Right ventricle myocardium inferior (tissue), 1 donor: ENCODE results near the gene HPCAL1. TPM values are rescaled to one million over a fixed set of nuclear protein-coding genes. Genes with fewer than 3 reads are reported as not detected.
"Not testable (repeated sequence)": the region's sequence is repeated elsewhere in the genome, so short reads cannot be mapped to it uniquely, and the experiment has no call there.

Experiments used
- ATAC-seq: fragments of 200-7000 bp; cut with Tn5 transposase; one replicate; pipeline ENCODE4 v1.9.1; 2020; ENCODE audit warnings: mild to moderate bottlenecking, moderate library complexity
- DNase-seq: peaks from one replicate; pipeline ENCODE4 v3.0.0; 2021; ENCODE audit errors: missing footprints
- intact Hi-C: fragments of 100-400 bp; cut with DNase I; formaldehyde crosslinking; loops from one replicate; pipeline ENCODE4 v1.11.0; 2022
- total RNA-seq: library from RNA; stranded (reverse); fragmentation: NEBNext Ultra II Directional; extraction: Animal tissue kit (Norgen Biotek cat#: 25700); gene quantifications from one replicate; pipeline ENCODE4 v1.2.1, GENCODE V29; 2021
- donor health status: DM: no; HTN: yes; CAD: no; lungs with severe emphysema.

The HPCAL1 gene
- total RNA-seq, 1 donor from 2014 or later: 41.9 TPM

DNA sequence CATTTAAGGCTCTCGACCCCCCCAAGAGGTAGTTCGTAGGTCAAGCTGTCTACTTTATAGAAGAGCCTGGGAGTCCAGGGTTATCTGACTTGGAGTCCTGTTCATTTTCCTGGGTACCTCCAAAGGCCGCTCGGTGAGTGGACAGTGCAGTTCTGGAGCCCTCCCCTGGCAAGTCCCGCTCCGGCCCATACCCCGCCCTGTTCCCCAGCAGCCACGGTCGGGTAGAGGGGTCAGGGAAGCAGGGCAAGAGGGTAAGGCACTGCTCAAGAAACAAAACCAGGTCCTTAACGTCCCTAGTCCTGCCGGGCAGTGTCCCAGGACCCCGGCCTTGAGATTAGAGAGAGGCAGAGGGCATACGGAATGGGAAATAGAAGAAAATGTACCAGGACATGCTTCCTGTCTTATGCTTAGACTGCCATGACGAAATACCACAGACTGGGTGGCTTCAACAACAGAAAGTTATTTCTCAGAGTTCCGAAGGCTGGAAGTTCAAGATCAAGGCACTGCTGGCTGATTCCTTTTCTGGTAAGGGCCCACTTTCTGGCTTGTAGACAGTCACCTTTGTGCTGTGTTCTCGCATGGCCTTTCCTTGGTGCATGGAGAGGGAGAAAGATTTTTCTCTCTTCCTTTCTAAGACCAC, 5.4 kb upstream of the HPCAL1 start:
- intact Hi-C loops: no loop called here
- DNase-seq: no peak
- ATAC-seq: no peak

DNA sequence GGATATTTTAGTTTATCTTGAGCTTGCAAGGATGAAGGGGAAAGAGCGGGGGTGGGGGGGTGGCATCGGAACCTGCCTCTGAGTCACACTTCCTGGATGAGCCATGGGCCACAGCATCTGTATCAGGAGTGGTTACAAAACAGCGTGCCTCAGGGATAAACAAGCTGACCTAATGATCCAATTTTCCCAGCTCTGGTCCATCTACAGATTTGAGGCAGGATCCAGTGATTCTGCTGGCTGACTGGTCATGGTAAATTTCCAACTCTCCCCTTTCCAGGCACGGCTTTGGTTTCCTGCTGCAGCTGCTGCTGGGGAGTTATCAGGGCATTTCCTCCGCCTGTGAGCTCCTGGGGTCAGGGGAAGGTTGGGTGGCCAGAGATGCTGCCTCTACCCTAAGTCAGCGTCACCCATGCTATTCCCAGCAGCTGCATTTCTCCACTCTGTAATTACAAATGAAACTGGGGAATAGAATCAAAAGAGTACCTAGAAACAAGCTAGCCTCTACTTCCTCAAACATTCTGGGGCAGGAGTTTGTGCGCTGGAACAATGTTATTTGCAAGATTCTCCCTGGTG, 4.7 kb upstream of the HPCAL1 start:
- DNase-seq: no peak
- peak; percentile 24 for ATAC-seq
- intact Hi-C loops: no loop called here

DNA sequence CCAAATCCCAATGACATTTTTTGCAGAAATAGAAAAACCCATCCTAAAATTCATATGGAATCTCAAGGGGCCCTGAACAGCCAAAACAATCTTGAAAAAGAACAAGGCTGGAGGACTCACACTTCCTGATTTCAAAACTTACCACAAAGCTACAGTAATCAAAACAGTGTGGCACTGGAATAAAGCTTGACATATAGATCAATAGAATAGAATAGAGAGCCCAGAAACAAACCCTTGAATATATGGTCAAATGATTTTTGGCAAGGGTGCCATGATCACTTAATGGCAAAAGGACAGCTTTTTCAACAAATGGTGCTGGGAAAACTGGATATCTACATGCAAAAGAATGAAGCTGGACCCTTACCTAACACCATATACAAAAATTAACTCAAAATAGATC, 3.9 kb upstream of the HPCAL1 start:
- intact Hi-C loops, ATAC-seq, DNase-seq: not testable (repeated sequence)

DNA sequence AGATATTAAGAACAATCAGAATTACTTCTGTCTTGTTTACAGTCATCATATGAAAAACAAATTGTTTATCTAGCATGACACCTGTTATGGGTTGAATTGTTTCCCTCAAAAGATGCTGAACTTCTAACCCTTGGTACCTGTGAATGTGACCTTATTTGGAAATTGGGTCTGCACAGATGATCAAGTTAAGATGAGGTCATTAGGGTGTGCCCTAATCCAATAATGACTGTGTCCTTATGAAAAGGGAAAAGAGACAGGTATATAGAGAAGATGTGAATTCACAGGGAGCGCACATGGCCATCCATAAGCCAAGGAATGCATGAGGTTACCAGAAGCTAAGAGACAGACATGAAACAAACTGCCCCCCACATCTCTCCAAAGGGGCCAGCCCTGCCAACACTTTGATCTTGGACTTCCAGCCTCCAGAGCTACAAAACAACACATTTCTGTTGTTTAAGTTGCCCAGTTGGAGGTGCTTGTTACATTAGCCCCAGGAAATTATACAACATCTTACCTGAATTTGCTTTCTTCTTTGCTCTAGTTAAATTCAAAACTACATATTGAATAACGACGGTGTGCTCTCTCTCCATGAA, 2.3 kb upstream of the HPCAL1 start:
- intact Hi-C loops: loop anchor here (5.0 to 10.0 kb wide), 2 partner anchors 63 to 176 kb away; partner anchors contain the start of gene RRM2
- no peak for ATAC-seq
- no peak for DNase-seq

DNA sequence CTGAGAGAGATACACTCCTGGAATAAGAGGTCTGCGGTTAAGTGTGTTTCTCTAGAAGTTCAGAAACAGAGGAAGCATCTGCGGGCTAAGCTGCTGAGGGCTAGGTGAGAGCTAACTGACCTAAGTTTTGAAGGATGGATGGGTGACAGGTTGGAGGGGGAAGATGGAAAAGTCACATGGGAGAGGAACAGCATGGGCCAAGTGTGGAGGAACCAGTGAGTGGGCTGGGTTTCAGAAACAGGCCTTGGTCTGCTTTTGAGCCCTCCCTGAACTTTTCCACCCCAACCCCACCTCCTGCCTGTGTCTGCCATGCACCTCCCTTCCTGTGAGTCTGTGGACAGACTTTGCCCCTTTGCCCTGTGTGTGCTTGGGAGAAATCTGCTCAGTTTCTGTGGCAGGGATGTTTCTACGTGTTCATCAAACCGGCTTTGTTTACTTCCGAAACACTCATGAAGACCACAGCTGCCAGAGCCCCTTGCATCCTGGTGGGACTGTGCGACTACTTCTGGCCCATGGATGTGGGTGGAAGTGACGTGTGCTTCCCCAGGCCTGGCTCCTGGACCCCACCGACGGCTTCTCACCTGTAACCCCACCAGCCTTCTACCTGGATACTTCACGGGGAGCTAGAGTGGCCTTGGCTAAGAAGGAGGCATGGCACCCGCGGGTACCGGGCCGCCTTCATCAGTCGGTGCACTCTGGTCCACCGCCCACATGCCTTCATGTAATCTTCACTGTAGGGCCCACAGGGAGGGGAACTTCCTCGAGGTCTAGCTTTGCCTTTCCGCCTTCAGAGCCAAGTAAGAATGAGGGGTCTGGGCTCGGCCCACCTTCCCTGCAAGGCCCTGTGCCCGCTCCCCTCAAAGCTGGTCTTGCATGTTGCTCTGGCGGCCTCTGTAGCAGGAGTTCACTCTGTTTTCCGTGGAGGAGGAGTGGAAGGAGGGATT, 1.4 kb upstream of the HPCAL1 start:
- intact Hi-C loops: loop anchor here (5.0 to 10.0 kb wide), 2 partner anchors 64 to 176 kb away; partner anchors contain the start of gene RRM2
- no peak for DNase-seq
- ATAC-seq: no peak

DNA sequence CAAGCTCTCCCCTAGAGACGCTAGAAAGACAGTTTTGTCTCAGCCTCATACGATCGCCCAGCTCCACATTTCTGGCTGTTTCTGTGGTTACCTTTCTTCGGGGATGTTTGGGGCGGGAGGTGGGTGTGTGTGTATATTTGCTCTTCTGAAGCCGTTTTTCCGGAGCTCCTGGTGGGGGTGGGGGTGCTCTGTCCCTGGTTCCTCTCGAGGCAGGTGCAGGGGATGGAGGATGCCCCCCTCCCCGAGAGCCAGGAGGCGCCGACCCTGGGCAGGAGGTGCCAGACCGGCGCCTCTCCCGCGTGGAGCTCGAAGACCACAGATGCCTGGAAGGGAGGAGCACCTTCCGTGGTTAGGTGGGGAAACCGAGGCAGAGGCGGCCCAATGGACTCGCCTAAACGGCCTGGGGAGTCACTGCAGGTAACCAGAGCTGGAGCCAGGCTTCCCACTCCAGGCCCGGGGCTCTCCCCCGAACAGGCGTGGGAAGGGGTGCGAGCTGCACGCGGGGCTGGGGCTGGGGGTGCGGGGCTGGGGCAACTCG, 694 bp upstream of the HPCAL1 start:
- no peak for DNase-seq
- no peak for ATAC-seq
- intact Hi-C loops: loop anchor here (5.0 to 10.0 kb wide), 2 partner anchors 65 to 177 kb away; partner anchors contain the start of gene RRM2

DNA sequence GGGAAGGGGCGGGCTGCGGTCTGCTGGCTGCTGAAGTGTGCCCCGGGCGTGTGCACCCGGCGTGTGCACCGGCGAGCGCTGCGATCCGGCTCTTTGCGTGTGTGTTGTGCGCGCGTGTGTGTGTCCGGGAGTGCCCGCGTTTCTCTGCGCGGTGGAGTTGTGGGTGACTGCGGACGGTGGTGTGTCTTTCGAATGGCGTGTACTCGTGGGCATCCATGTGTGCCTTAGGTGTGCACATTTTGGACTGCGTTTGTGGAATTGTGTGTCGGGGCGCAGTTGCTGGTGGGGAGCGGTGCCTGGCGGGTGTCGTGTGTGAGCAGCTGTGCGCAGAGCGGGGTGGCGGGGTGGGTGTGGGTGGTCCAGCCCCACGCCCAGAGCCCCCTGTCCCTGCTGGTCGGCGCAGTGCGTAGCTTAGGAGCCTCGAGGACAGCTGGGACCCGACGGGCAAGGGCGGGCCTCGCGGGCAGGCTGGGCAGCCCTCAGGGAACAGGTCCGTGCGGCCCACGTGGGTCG, 533 bp downstream of the HPCAL1 start:
- DNase-seq: peak; percentile 75
- peak; percentile 4 for ATAC-seq

DNA sequence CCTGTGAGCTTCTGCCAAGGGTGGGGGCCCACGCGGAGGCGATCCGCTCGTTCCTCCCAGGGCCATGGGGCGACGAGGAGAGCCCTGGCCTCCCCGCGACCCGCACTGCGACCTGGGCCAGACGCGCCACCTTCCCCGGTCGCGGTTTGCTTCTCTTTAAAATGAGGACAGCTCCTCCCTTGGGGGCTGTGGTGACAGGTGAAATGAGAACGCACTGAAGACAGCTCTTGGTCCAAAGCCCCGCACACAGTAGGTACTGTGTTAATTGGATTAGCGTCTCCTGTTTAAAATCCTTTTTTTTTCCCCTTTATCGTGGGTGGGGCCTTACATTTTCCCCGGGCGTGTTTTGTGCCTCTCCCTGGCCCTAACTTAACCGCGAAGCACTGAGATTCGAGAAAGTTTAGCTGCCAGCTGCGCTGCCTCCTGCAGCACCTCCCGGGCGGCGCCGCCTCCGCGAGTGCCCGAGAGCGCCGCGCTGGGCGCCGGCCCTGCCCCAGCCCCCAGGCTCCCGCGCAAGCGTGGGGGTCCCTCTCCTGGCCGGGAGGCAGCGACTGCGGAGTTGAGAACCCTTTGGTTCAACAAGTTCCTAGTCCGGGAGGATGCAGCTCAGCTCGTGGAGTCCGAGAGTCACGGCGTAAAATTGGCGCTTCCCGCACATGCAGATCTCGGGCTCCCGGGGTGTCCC, 1.1 kb downstream of the HPCAL1 start:
- intact Hi-C loops: loop anchor here (1.0 to 10.0 kb wide), 3 partner anchors 67 to 179 kb away; partner anchors contain the start of gene RRM2
- DNase-seq: no peak
- ATAC-seq: no peak

More for the DNA sequence above, 533 bp downstream of the HPCAL1 start:
- intact Hi-C loops: loop anchor here (1.0 to 10.0 kb wide), 3 partner anchors 66 to 178 kb away; partner anchors contain the start of gene RRM2

DNA sequence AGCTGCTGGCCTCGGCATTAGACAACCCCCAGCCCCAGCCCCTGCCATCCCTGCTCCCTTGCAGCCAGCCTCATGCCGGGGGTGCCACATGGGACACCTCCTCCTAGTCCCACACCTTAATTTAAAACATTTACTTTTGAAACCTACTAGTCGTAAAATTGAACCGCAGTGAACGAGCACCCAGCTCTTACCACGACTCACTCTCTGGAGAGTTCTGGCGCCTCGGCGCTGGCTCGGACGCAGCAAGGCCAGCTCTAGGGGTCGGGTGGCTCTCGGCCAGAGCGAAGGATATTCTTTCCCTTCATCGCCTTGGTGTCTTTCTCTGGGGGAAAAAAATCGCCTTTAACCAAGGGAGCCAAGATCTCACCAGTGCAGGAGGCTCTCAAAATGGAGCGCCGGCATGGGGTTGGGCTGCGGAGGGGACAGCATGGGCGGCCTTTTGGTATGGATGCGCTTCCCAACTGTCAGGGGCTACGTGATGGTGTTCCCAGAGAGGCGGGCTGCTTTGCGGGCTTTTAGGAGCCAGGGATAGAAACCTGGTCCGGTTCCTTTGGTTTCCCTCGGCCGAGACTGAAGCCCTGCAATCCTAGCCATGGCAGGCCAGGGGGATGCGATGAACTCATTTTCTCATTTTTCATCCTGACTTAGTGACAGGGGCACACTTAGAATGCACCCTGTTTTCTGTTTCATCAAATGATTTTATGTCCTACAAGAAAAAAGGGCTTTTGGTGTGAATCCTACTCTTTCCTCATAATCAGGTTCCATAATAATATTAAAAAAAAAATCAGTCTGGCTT, 2.0 kb downstream of the HPCAL1 start:
- DNase-seq: no peak
- intact Hi-C loops: loop anchor here (5.0 to 10.0 kb wide), 2 partner anchors 67 to 180 kb away; partner anchors contain the start of gene RRM2
- no peak for ATAC-seq

DNA sequence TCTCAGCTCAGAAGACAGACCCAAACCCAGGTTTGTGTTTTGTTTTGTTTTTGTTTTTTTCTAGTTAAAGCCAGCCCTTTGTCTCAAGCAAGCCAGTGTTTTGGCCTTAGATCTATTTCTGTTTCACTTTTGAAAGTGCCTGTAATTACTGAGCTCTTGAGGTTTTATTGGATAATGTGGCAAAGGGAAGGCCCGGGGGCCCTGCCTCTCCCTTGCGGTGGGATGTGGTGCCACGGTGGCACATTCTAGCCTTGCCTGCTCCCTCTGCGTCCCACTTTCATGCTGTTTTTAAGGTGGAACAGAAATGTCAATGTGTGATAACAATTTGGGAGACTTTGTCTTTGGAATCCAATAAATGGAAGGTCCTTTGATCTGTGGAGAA, 2.5 kb downstream of the HPCAL1 start:
- no peak for ATAC-seq
- no peak for DNase-seq
- intact Hi-C loops: loop anchor here (10.0 kb wide), 1 partner anchor 180 kb away; the partner anchor contains the start of gene RRM2

DNA sequence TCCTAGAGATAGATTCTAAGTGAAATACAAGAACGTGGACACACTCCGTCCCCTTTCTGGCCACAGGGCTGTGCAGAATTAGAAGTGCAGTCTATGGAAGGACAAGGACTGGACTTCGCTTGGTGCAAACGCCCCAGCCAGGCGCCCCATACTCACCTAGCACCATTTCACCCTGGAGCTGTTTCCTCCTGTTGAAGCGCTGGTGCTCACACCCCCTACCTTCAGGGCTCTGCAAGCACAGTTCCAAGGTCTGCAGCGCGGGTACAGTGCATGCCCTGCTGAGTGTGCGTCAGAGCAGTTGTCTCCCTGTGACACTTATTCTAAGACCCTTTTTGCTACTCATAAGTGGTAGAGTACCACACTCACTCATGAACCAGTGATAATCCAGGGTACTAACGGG, 3.0 kb downstream of the HPCAL1 start:
- intact Hi-C loops: loop anchor here (10.0 kb wide), 1 partner anchor 181 kb away; the partner anchor contains the start of gene RRM2
- DNase-seq (no peak), ATAC-seq (no peak)

DNA sequence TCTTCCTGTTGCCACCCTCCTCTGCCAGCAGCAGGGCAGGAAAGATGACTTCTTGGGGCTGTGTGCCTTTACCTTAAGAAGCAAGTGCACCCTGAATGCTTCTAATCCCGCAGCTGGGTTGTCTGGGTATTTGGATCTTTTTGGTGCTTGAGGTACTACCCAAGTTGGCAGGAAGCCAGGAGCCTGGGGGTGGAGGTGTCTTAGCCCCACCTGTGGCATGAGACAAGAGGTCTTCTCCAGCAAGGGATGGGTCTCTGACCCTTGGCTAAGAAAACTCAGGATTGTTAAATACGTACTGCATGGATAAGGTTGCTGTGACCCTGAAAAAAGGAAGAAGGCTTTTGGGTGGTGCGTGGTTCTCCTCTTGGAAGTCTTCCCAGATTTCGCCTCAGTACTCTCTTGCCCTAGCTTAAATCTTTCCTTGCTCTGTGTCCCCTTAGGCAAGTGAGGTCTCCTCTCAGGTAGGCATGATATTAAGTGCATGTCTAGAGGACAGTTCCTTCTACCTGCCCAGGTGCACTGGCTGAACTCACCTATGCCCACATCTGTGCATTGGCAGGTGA, 4.3 kb downstream of the HPCAL1 start:
- no peak for ATAC-seq
- intact Hi-C loops: loop anchor here (10.0 kb wide), 1 partner anchor 182 kb away; the partner anchor contains the start of gene RRM2
- no peak for DNase-seq

DNA sequence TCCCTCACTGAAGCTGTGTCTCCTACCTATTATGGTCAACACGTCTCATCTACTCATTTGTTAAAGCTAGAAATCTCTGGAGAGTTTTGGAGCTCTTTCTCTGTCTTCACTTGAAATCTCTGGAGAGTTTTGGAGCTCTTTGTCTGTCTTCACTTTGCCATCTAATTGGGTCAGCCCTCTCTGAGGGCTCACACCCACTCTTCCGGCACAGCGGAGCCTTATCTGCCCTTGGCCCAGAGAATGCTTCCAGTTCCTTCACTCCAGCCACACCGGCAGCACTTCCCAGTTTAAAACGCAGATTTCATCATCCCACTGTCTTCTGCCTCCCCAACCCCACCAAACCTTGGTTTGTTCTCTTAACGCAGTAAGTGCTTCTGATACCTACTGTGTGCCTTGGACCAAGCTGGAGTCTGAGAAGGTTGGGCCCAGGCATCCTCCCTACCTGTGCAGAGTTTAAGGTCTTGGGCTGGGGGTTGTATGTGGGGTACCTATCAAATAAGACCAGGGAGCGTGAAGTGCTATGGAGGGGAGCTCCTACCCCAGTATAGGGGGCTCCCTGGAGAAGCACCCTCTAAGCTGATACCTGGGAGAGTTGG, 5.0 kb downstream of the HPCAL1 start:
- ATAC-seq: no peak
- intact Hi-C loops: loop anchor here (10.0 kb wide), 1 partner anchor 183 kb away; the partner anchor contains the start of gene RRM2
- no peak for DNase-seq

DNA sequence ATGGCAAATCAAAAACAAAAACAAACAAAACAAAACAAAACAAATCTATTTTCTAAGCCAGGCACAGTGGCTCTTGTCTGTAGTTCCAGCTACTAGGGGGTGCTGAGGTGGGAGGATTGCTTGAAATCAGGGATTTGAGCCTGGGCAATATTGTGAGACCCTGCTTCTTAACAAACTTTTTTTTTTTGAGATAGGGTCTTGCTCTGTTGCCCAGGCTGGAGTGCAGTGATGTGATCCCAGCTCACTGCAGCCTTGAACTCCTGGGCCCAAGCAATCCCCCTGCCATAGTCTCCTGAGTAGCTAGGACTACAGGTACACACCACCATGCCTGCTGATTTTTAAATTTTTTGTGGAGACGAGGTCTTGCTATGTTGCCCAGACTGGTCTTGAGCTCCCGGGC, 6.2 kb downstream of the HPCAL1 start:
- intact Hi-C loops: loop anchor here (10.0 kb wide), 1 partner anchor 184 kb away; the partner anchor contains the start of gene RRM2
- ATAC-seq: no peak

DNA sequence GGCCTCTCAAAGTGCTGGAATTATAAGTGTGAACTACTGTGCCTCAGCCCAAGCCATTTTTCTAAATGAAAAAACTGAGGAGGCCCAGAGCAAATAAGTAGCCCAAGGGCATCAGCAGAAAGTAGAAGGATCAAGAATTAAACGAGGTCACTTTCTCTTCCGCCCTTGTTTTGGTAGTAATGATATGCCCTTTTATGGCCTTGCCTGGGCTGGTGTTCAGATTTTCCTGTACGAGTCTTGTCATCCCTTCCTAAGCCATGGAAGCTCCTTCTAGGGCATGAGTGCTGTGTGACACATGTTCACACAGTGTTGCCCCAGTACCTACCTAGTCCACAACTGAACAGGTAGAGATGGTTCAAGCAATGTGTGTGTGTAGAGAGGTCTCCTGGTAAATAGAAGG, 6.6 kb downstream of the HPCAL1 start:
- ATAC-seq (no peak), DNase-seq (no peak)
- intact Hi-C loops: loop anchor here (10.0 kb wide), 1 partner anchor 184 kb away; the partner anchor contains the start of gene RRM2

More for the DNA sequence above, 6.2 kb downstream of the HPCAL1 start:
- DNase-seq: no peak

DNA sequence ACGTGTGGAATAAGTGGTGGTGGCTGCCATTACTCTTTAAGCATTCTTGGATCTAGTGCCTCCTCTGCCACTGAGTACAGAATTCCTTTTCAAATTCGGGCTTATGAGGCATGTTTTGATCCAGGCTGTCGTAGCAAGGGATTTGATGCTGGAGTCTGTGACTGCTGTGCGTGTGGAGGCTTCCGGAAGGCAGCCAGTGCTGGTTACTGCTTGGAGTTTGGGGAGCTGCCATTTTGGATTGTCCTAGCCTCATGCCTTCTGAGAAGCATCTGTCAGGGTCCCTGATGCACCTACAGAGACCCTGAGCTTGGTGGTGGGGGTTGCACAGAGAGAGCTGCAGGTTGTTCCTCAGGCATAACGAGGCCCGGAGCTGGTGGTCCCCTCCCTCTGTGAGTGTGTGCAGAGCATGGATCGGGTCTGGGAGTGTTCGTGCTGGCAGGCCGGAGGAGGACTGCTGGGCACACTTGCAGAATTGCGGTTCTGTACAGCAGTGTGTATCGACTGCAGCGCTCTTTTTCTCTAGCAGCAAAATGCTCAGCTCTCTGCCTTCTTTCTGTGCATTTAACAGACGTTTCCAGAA, 7.7 kb downstream of the HPCAL1 start:
- DNase-seq: no peak
- no peak for ATAC-seq
- intact Hi-C loops: no loop called here
